Mesenchymal stem cell (in vitro differentiated cells and primary cell): ENCODE measurements around the gene G6PC3.

ENCODE experiments used
- DNase-seq: peaks from one replicate; pipeline ENCODE4 v3.0.0-alpha.2; 2013
- H2AFZ ChIP-seq: one replicate; pipeline ENCODE4 v1.6.1; 2013; ENCODE audit warnings: low read depth, mild to moderate bottlenecking, control low read depth, inconsistent platforms, low read length, moderate library complexity
- H2AK5ac ChIP-seq: 2 replicates; pipeline ENCODE4 v1.6.1; 2013; ENCODE audit warnings: low read length, moderate library complexity, mild to moderate bottlenecking, inconsistent platforms; ENCODE audit not compliant: severe bottlenecking
- H2BK120ac ChIP-seq: one replicate; pipeline ENCODE4 v1.6.1; 2013; ENCODE audit warnings: low read depth, mild to moderate bottlenecking, inconsistent platforms, low read length, moderate library complexity
- H2BK12ac ChIP-seq, 2 experiments: one replicate each; pipeline ENCODE4 v1.6.1; 2013; ENCODE audit warnings: inconsistent platforms in 2 of 2, low read length in 2 of 2, mild to moderate bottlenecking in 2 of 2, moderate library complexity in 2 of 2, control low read depth in 1 of 2
- H2BK15ac ChIP-seq: one replicate; pipeline ENCODE4 v1.6.1; 2013; ENCODE audit warnings: mild to moderate bottlenecking, low read depth, inconsistent platforms; ENCODE audit not compliant: poor library complexity, severe bottlenecking
- H2BK5ac ChIP-seq: 2 replicates; pipeline ENCODE4 v1.6.1; 2013; ENCODE audit warnings: low read depth, mild to moderate bottlenecking, low read length, control low read depth, inconsistent platforms; ENCODE audit not compliant: poor library complexity, severe bottlenecking
- H3K14ac ChIP-seq, 2 experiments: one replicate each; pipeline ENCODE4 v1.6.1; 2013; ENCODE audit warnings: inconsistent platforms in 2 of 2, low read length in 2 of 2, control low read depth in 1 of 2, mild to moderate bottlenecking in 1 of 2, moderate library complexity in 1 of 2
- H3K18ac ChIP-seq, 2 experiments: one replicate each; pipeline ENCODE4 v1.6.1; 2013; ENCODE audit warnings: inconsistent platforms in 2 of 2, low read length in 2 of 2, control low read depth in 1 of 2, low read depth in 1 of 2, mild to moderate bottlenecking in 1 of 2
- H3K23ac ChIP-seq, 2 experiments: one replicate each; pipeline ENCODE4 v1.6.1; 2013; ENCODE audit warnings: inconsistent platforms in 2 of 2, low read length in 2 of 2, mild to moderate bottlenecking in 2 of 2, moderate library complexity in 2 of 2, control low read depth in 1 of 2
- H3K27ac ChIP-seq: 2 replicates; pipeline ENCODE4 v1.5.1; 2013; ENCODE audit warnings: mild to moderate bottlenecking, moderate library complexity, low read length, control low read depth, inconsistent platforms; ENCODE audit not compliant: poor library complexity, severe bottlenecking
- H3K27me3 ChIP-seq, 2 experiments: 2 replicates each; pipeline versions ENCODE4 v1.6.1 to v1.7.0; 2013; ENCODE audit warnings: low read length in 2 of 2, mild to moderate bottlenecking in 2 of 2, moderate library complexity in 2 of 2, control low read depth in 1 of 2, inconsistent platforms in 1 of 2; ENCODE audit not compliant: control insufficient read depth in 1 of 2, insufficient read depth in 1 of 2
- H3K36me3 ChIP-seq, 2 experiments: 2 replicates each; pipeline versions ENCODE4 v1.6.1 to v1.7.0; 2013; ENCODE audit warnings: low read length in 2 of 2, control low read depth in 1 of 2, inconsistent platforms in 1 of 2, low read depth in 1 of 2, mild to moderate bottlenecking in 1 of 2; ENCODE audit not compliant: insufficient read depth in 2 of 2, control insufficient read depth in 1 of 2
- H3K4ac ChIP-seq, 2 experiments: one replicate each; pipeline ENCODE4 v1.6.1; 2013; ENCODE audit warnings: inconsistent platforms in 2 of 2, low read length in 2 of 2, mild to moderate bottlenecking in 2 of 2, moderate library complexity in 2 of 2, control low read depth in 1 of 2, low read depth in 1 of 2
- H3K4me1 ChIP-seq: 2 replicates; pipeline ENCODE4 v1.6.1; 2013; ENCODE audit warnings: low read depth, low read length, control low read depth; ENCODE audit not compliant: control insufficient read depth, insufficient read depth
- H3K4me2 ChIP-seq: 2 replicates; pipeline ENCODE4 v1.6.1; 2013; ENCODE audit warnings: low read length, mild to moderate bottlenecking, inconsistent platforms; ENCODE audit not compliant: poor library complexity, severe bottlenecking
- H3K4me3 ChIP-seq, 2 experiments: 2 replicates each; pipeline versions ENCODE4 v1.5.1 to v1.7.0; 2013; ENCODE audit warnings: low read length in 2 of 2, mild to moderate bottlenecking in 2 of 2, control low read depth in 1 of 2, low read depth in 1 of 2; ENCODE audit not compliant: insufficient read depth in 1 of 2
- H3K79me1 ChIP-seq: replicated peaks from 2 replicates; pipeline ENCODE4 v1.6.1; 2013; ENCODE audit warnings: mild to moderate bottlenecking, control low read depth, low read length, inconsistent platforms; ENCODE audit not compliant: poor library complexity, severe bottlenecking
- H3K9ac ChIP-seq: 2 replicates; pipeline ENCODE4 v1.7.0; 2013; ENCODE audit warnings: mild to moderate bottlenecking, low read length, moderate library complexity
- H3K9me3 ChIP-seq: 2 replicates; pipeline ENCODE4 v1.7.0; 2013; ENCODE audit warnings: mild to moderate bottlenecking, low read length; ENCODE audit not compliant: control insufficient read depth
- H4K8ac ChIP-seq: one replicate; pipeline ENCODE4 v1.6.1; 2013; ENCODE audit warnings: inconsistent platforms, mild to moderate bottlenecking, low read length, moderate library complexity
- H4K91ac ChIP-seq: one replicate; pipeline ENCODE4 v1.6.1; 2013; ENCODE audit warnings: mild to moderate bottlenecking, low read length, inconsistent platforms
- WGBS: methylation state at CpG from one replicate; pipeline ENCODE4 v1.1.7; 2013; ENCODE audit warnings: mixed read lengths; 5-methylcytosine and 5-hydroxymethylcytosine counted together

Gene G6PC3

GRCh38 chr17:44059101-44059892 is 11.2 kb upstream of the G6PC3 start:
- Histone ChIP-seq H3K27me3 (no peaks in the 10 kb centered on the region), H3K9ac (no peak overlapping the region), H3K18ac (no peak overlapping the region), H4K91ac (no peak overlapping the region), H3K4me2 (no peak overlapping the region), H3K9me3 (no peaks in the 10 kb centered on the region), H3K79me1 (no peaks in the 10 kb centered on the region), H4K8ac (no peak overlapping the region), H3K23ac (no peak overlapping the region), H3K36me3 (peaks cover 42 to 57% of the 10 kb centered on the region in 2 experiments), H3K4me1 (peaks cover 2% of the 10 kb centered on the region), H2AFZ (no peak overlapping the region), H3K14ac (no peak overlapping the region), H2BK5ac (no peak overlapping the region), H2BK12ac (no peak overlapping the region), H2BK15ac (no peak overlapping the region), H3K4ac (no peak overlapping the region), H3K27ac (no peak overlapping the region), H2BK120ac (no peak overlapping the region), H2AK5ac (no peak overlapping the region), H3K4me3 (no peak overlapping the region)
- 95% methylated on average over 13 of the region's 14 CpGs for whole genome bisulfite sequencing
- no peak for DNase-seq

- Histone ChIP-seq H2BK5ac (no peak overlapping the region), H2AK5ac (no peak overlapping the region), H3K27ac (no peak overlapping the region), H3K4me2 (no peak overlapping the region), H2BK15ac (no peak overlapping the region), H4K8ac (no peak overlapping the region), H3K14ac (no peak overlapping the region), H3K18ac (no peak overlapping the region), H2BK120ac (no peak overlapping the region), H3K36me3 (peaks cover 33 to 49% of the 10 kb centered on the region in 2 experiments), H2AFZ (no peak overlapping the region), H3K4ac (no peak overlapping the region), H3K9me3 (no peaks in the 10 kb centered on the region), H3K27me3 (no peaks in the 10 kb centered on the region), H3K23ac (no peak overlapping the region), H3K4me3 (no peak overlapping the region), H4K91ac (no peak overlapping the region), H3K79me1 (no peaks in the 10 kb centered on the region), H2BK12ac (no peak overlapping the region), H3K4me1 (peaks cover 6% of the 10 kb centered on the region), H3K9ac (no peak overlapping the region)
- no peak for DNase-seq
- WGBS = 42% methylated on average over 1 of the region's 1 CpG
Observed at GRCh38 chr17:44061446-44061845, 9.1 kb upstream of the G6PC3 start.

- Histone ChIP-seq H3K4me3 (no peak overlapping the region), H3K4ac (no peak overlapping the region), H2BK15ac (no peak overlapping the region), H2BK120ac (no peak overlapping the region), H3K4me1 (peaks cover 8% of the 10 kb centered on the region), H2BK5ac (no peak overlapping the region), H2AFZ (no peak overlapping the region), H2AK5ac (no peak overlapping the region), H3K14ac (no peak overlapping the region), H3K27me3 (no peaks in the 10 kb centered on the region), H3K18ac (no peak overlapping the region), H2BK12ac (no peak overlapping the region), H3K4me2 (no peak overlapping the region), H3K79me1 (no peaks in the 10 kb centered on the region), H3K27ac (no peak overlapping the region), H3K9me3 (no peaks in the 10 kb centered on the region), H4K8ac (no peak overlapping the region), H3K9ac (peak overlapping the region; percentile 30), H3K23ac (no peak overlapping the region), H4K91ac (no peak overlapping the region), H3K36me3 (peaks cover 23 to 49% of the 10 kb centered on the region in 2 experiments)
- 95% methylated on average over 15 of the region's 15 CpGs for WGBS
- no peak for DNase-seq
Observed at GRCh38 chr17:44062871-44063270, 7.7 kb upstream of the G6PC3 start.

GRCh38 chr17:44063704-44064639 is 6.6 kb upstream of the G6PC3 start:
- no peaks in the 10 kb centered on the region for H3K9me3 ChIP-seq
- H3K4me2 ChIP-seq = no peak overlapping the region
- H3K27ac ChIP-seq = no peak overlapping the region
- H4K91ac ChIP-seq = no peak overlapping the region
- WGBS = 95% methylated on average over 9 of the region's 10 CpGs
- no peak overlapping the region for H2AK5ac ChIP-seq
- no peak overlapping the region for H3K23ac ChIP-seq
- peak overlapping the region; percentile 60 for H3K9ac ChIP-seq
- no peaks in the 10 kb centered on the region for H3K79me1 ChIP-seq
- no peak overlapping the region for H2BK15ac ChIP-seq
- no peak for DNase-seq
- H3K18ac ChIP-seq = no peak overlapping the region
- H3K14ac ChIP-seq = no peak overlapping the region
- no peak overlapping the region for H2BK120ac ChIP-seq
- H3K4me3 ChIP-seq = peak overlapping the region in 1 of 2 experiments; percentile 23
- no peaks in the 10 kb centered on the region for H3K27me3 ChIP-seq
- no peak overlapping the region for H3K4ac ChIP-seq
- no peak overlapping the region for H2AFZ ChIP-seq
- peaks cover 15 to 41% of the 10 kb centered on the region in 2 experiments for H3K36me3 ChIP-seq
- H2BK12ac ChIP-seq = no peak overlapping the region
- no peak overlapping the region for H2BK5ac ChIP-seq
- H3K4me1 ChIP-seq = peaks cover 8% of the 10 kb centered on the region
- no peak overlapping the region for H4K8ac ChIP-seq
